Keratinocyte (primary cell): ENCODE measurements around the gene DPY19L3. TPM values are rescaled to one million over a fixed set of nuclear protein-coding genes. Genes with fewer than 3 reads are reported as not detected.

Experiments
- DNase-seq: peaks from one replicate; pipeline ENCODE4 v3.0.0-alpha.2; 2011; ENCODE audit warnings: low read depth, missing footprints, low spot score
- FAIRE-seq: peaks from 2 replicates; lab custom pipeline; 2011; peaks lifted over from hg19 to GRCh38; lab: Jason Lieb, UNC
- H2AFZ ChIP-seq: 2 replicates; pipeline ENCODE4 v1.6.0; 2012; ENCODE audit warnings: low read length, control low read depth, inconsistent platforms; ENCODE audit not compliant: control insufficient read depth
- H3K27ac ChIP-seq: 2 replicates; pipeline ENCODE4 v1.5.1; 2011; ENCODE audit warnings: low read length; ENCODE audit not compliant: control insufficient read depth, insufficient read depth
- H3K27me3 ChIP-seq: 3 replicates; pipeline ENCODE4 v1.6.0; 2011; ENCODE audit warnings: low read length; ENCODE audit not compliant: control insufficient read depth, insufficient read depth; ENCODE audit errors: extremely low read depth
- H3K36me3 ChIP-seq, 2 experiments: 2 replicates in 1 of 2; 3 replicates in 1 of 2; pipeline ENCODE4 v1.5.1; 2011; ENCODE audit warnings: low read length in 2 of 2, mild to moderate bottlenecking in 1 of 2; ENCODE audit not compliant: control insufficient read depth in 2 of 2, insufficient read depth in 2 of 2; ENCODE audit errors: extremely low read depth in 1 of 2
- H3K4me1 ChIP-seq: 3 replicates; pipeline ENCODE4 v1.5.1; 2011; ENCODE audit warnings: low read length; ENCODE audit not compliant: control insufficient read depth, insufficient read depth; ENCODE audit errors: extremely low read depth
- H3K4me2 ChIP-seq: 3 replicates; pipeline ENCODE4 v1.6.0; 2011; ENCODE audit warnings: low read depth, low read length; ENCODE audit not compliant: control insufficient read depth, insufficient read depth; ENCODE audit errors: extremely low read depth
- H3K4me3 ChIP-seq, 3 experiments: fragments of 200-600 bp in 1 of 3; sonication (generic) in 1 of 3; 2 replicates in 2 of 3; 3 replicates in 1 of 3; pipeline ENCODE4 v1.5.1; 2011 to 2016; ENCODE audit warnings: low read length in 3 of 3, mild to moderate bottlenecking in 3 of 3, control low read depth in 2 of 3, inconsistent platforms in 1 of 3, low read depth in 1 of 3, mixed read lengths in 1 of 3, mixed run types in 1 of 3, moderate library complexity in 1 of 3; ENCODE audit not compliant: control insufficient read depth in 2 of 3, insufficient read depth in 2 of 3; ENCODE audit errors: extremely low read depth in 1 of 3
- H3K79me2 ChIP-seq: 2 replicates; pipeline ENCODE4 v1.6.0; 2012; ENCODE audit warnings: low read length; ENCODE audit not compliant: control insufficient read depth, insufficient read depth
- H3K9ac ChIP-seq: 3 replicates; pipeline ENCODE4 v1.6.0; 2011; ENCODE audit warnings: low read length; ENCODE audit not compliant: control insufficient read depth, insufficient read depth; ENCODE audit errors: extremely low read depth
- H3K9me1 ChIP-seq: 3 replicates; pipeline ENCODE4 v1.6.0; 2011; ENCODE audit warnings: low read length; ENCODE audit not compliant: control insufficient read depth, insufficient read depth; ENCODE audit errors: extremely low read depth
- H3K9me3 ChIP-seq: 2 replicates; pipeline ENCODE4 v1.5.1; 2012; ENCODE audit warnings: low read depth, low read length; ENCODE audit not compliant: control insufficient read depth
- H4K20me1 ChIP-seq: 3 replicates; pipeline ENCODE4 v1.6.0; 2011; ENCODE audit warnings: low read length; ENCODE audit not compliant: control insufficient read depth, insufficient read depth; ENCODE audit errors: extremely low read depth
- EZH2 ChIP-seq: IDR thresholded peaks from one replicate; pipeline ENCODE4 v1.6.1; 2012; ENCODE audit warnings: inconsistent platforms, mild to moderate bottlenecking, low read length, moderate library complexity
- dilution Hi-C: fragments of 300-500 bp; cut with MboI; formaldehyde crosslinking; loops from one replicate; pipeline ENCODE4 v1.7.0; 2020; ENCODE audit warnings: low sequenced_read_pairs; ENCODE audit not compliant: extremely low pct_ligation_motif_present
- polyA plus RNA-seq, 5 experiments: library from polyadenylated mRNA; depleted of rRNA in 3 of 5; stranded (reverse) in 3 of 5; stranded (forward) in 1 of 5; unstranded in 1 of 5; fragments of >200 nt; gene quantifications; 1 replicate in 1 of 5; 2 replicates in 3 of 5; 3 replicates in 1 of 5; pipeline versions ENCODE4 v1.2.1 to v1.2.3, GENCODE V29; 2011 to 2012; ENCODE audit warnings: missing spikeins in 2 of 5, low read depth in 1 of 5, low replicate concordance in 1 of 5
- TF ChIP-seq, protein P1 (sequence below), 3 experiments: IDR thresholded peaks in 1 of 3; conservative IDR thresholded peaks in 1 of 3; optimal IDR thresholded peaks in 1 of 3; 2 replicates in 2 of 3; 3 replicates in 1 of 3; pipeline versions ENCODE3 to v1.5.1; 2011; ENCODE audit warnings: low read length in 3 of 3, mild to moderate bottlenecking in 3 of 3, moderate library complexity in 2 of 3, control low read depth in 1 of 3, inconsistent platforms in 1 of 3; ENCODE audit not compliant: insufficient read depth in 2 of 3; ENCODE audit errors: extremely low read depth in 1 of 3

DPY19L3 gene
- polyA plus RNA-seq, 1 donor (not counting 4 experiments of a cell fraction or from before 2014, with no cell fraction given), result 10.0 TPM

DNA sequence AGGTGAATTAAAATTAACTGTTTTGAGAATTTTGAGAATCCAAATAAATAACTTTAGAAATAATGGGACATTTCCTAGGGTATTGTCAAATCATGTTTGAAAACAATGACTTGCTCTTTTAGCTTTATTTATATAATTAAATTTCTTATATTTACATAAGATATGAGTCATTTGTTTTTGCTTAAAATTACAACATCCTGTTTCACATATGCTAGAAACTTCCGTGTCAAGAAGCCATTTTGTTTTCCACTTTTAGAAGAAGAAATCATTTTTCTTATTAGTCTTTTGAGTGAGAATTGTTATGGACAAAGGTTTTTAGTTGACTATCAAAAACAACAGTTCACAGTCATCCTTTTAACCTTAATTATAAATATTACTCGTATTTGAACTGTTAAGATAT is 48.2 kb downstream of the DPY19L3 start:
- Histone ChIP-seq H3K79me2 (no peaks in the 10 kb centered on the region), H3K9me3 (no peaks in the 10 kb centered on the region), H3K27me3 (no peaks in the 10 kb centered on the region), H3K36me3 (peaks cover 0 to 2% of the 10 kb centered on the region in 2 experiments), H3K27ac (no peak overlapping the region), H4K20me1 (no peaks in the 10 kb centered on the region), H3K9me1 (no peaks in the 10 kb centered on the region), H3K4me3 (no peak overlapping the region), H2AFZ (no peak overlapping the region), H3K4me2 (no peak overlapping the region), H3K9ac (no peak overlapping the region), H3K4me1 (no peaks in the 10 kb centered on the region)
- TF ChIP-seq EZH2, result no peak
- TF ChIP-seq, protein P1, sequence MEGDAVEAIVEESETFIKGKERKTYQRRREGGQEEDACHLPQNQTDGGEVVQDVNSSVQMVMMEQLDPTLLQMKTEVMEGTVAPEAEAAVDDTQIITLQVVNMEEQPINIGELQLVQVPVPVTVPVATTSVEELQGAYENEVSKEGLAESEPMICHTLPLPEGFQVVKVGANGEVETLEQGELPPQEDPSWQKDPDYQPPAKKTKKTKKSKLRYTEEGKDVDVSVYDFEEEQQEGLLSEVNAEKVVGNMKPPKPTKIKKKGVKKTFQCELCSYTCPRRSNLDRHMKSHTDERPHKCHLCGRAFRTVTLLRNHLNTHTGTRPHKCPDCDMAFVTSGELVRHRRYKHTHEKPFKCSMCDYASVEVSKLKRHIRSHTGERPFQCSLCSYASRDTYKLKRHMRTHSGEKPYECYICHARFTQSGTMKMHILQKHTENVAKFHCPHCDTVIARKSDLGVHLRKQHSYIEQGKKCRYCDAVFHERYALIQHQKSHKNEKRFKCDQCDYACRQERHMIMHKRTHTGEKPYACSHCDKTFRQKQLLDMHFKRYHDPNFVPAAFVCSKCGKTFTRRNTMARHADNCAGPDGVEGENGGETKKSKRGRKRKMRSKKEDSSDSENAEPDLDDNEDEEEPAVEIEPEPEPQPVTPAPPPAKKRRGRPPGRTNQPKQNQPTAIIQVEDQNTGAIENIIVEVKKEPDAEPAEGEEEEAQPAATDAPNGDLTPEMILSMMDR (optimal IDR thresholded peaks at IDR 0.05 in 1 of 3, IDR thresholded peaks at IDR 0.05 in 1 of 3, conservative IDR thresholded peaks at IDR 0.05 in 1 of 3; ENCODE audit: extremely low read depth in 1 of 3, insufficient read depth in 2 of 3, low read length in 3 of 3), result no peak
- dilution Hi-C loops, result no loop called here
- FAIRE-seq (no peak), DNase-seq (no peak)

DNA sequence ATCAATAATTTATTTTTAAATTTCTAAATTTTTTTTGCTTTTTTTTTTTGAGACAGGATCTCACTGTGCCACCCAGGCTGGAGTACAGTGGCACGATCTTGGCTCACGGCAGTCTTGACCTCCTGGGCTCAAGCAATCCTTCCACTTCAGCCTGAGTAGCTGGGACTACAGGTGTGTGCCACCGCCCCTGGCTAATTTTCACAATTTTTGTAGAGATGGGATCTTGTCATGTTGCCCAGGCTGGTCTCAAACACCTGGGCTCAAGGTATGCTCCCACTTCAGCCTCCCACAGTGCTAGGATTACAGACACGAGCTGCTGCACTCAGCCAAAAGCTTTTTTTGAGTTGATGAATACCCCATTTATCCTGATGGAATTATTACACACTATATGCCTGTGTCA is 50.8 kb downstream of the DPY19L3 start:
- DNase-seq (no peak), FAIRE-seq (no peak)
- no peak overlapping the region for H3K4me3 ChIP-seq
- H3K4me2 ChIP-seq, result no peak overlapping the region
- no peak overlapping the region for H2AFZ ChIP-seq
- no peaks in the 10 kb centered on the region for H3K9me1 ChIP-seq
- no peak for TF ChIP-seq EZH2
- TF ChIP-seq, protein P1 (optimal IDR thresholded peaks at IDR 0.05 in 1 of 3, IDR thresholded peaks at IDR 0.05 in 1 of 3, conservative IDR thresholded peaks at IDR 0.05 in 1 of 3; ENCODE audit: extremely low read depth in 1 of 3, insufficient read depth in 2 of 3, low read length in 3 of 3), result no peak
- H3K79me2 ChIP-seq, result no peaks in the 10 kb centered on the region
- dilution Hi-C loops, result no loop called here
- H3K27me3 ChIP-seq, result no peaks in the 10 kb centered on the region
- no peaks in the 10 kb centered on the region for H3K9me3 ChIP-seq
- H3K27ac ChIP-seq, result no peak overlapping the region
- no peaks in the 10 kb centered on the region for H3K4me1 ChIP-seq
- H3K9ac ChIP-seq, result no peak overlapping the region
- no peaks in the 10 kb centered on the region for H4K20me1 ChIP-seq
- peaks cover 0 to 2% of the 10 kb centered on the region in 2 experiments for H3K36me3 ChIP-seq
